ENCODE data around the gene CSK.
"Not testable (repeated sequence)": the region's sequence is repeated elsewhere in the genome, so short reads cannot be mapped to it uniquely, and the experiment has no call there.

The CSK gene

DNA sequence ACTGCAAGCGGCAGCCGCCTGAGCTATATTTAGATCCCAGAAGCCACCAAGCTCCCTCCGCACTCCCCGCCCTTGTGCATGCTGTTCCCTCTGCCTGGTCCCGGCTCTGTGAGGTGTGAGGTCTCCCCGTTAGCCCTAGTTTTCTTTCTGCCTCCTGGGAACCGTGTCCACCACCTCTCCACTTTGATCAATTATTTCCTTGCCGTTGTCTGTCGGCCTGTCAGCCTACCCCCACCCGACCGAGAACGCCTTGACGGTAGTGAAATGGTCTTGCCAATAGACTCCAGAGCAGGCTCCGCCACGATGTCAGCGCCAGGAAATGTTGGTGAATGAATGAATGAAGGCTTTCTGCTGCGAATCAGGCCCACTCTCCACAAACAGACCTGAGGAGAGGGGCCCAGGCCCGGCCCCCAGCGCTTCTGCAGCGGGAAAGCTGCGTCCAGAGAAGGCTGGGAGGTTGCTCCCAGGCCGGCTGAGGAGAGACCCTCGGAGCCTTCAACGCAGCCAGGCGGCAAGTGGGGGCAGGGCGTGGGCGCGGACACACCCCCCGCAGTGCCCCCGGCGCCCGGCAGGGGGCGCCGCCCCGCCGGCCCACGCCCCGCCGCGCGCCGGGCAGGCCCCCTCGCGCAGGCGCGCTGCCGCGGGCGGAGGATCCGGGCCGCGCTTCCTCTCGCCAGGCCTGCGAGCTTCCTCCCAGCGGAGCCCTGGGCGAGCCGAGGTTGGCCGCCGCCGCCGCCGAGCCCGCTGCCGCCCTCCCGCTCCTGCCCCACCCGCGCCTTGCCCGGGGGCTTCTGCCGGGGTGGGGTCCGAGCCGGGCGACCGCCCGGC lies at the start of gene CSK:
Gene CSK (plus strand): TSS at position 650 of the 828 bp plus-strand sequence. CDS start 16,218 bp downstream, outside the sequence.
- no peak for DNase-seq (ENCODE audit: low read depth)

DNA sequence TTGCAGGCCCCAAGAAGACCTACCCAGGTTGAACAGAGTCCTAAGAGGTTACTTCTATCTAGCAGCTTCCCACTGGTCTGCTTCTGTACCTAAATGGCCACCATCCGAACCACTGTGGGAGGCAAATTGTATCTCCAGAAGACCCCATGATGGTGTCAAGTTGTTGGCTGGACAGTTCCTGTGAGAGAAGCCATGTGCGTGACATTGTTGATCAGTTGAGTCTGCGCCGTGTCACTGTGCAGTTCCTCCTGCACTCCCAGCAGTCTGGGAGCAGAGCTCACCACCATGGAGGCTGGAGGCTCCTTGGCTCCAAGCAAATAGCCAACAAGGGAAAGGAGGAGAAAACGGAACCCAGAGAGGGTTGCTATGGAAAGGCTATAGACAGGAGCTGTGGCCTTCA lies 49.0 kb upstream of the CSK start:
- no peak for DNase-seq (ENCODE audit: low read depth)

DNA sequence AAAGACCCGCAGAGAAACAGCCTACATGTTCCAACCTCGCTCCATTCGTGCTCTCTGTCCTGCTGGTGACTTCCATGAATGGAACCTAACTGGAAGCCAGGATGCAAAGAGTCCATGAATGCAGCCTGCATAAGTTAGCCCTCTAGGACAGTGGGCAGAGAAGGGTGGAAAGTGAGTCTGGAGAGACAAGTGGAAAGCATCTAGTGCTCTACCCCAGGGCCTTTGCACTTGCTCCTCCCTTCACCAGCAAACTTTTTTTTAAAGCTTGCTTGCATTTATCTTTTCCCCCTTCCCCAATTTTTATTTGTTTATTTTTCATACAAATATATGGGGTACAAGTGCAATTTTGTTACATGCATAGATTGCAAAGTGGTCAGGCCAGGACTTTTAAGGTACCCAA lies 48.6 kb upstream of the CSK start:
- no peak for DNase-seq (ENCODE audit: low read depth)

DNA sequence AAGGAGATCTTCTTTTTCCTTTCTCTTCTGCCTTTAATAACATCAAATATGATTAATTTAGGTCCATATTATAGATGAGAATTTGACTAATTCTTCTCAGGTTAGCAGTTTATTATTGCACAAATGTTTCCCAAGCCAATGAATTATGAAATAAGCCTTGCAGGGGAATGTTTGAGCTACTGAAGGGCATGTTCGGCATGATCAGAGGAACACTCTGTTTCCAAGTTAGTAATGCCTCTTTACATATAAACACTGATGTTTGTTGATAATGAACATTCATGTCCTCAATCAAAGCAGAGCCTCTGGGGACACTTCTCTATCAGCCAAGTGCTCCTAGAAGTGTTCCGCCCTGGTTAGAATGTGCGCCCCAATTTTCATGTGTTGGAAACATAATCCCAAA lies 46.6 kb upstream of the CSK start:
- DNase-seq (ENCODE audit: low read depth) = no peak

DNA sequence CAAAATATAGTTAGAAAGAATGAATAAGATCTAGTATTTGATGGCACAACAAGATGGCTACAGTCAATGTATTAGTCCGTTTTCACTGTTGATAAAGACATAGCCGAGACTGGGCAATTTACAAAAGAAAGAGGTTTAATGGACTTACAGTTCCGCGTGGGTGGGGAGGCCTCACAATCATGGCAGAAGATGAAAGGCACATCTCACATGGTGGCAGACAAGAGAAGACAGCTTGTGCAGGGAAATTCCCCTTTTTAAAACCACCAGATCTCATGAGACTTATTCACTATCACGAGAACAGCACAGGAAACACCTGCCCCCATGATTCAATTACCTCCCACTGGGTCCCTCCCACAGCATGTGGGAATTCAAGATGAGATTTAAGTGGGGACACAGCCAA lies 43.6 kb upstream of the CSK start:
- DNase-seq (ENCODE audit: low read depth) = not testable (repeated sequence)

DNA sequence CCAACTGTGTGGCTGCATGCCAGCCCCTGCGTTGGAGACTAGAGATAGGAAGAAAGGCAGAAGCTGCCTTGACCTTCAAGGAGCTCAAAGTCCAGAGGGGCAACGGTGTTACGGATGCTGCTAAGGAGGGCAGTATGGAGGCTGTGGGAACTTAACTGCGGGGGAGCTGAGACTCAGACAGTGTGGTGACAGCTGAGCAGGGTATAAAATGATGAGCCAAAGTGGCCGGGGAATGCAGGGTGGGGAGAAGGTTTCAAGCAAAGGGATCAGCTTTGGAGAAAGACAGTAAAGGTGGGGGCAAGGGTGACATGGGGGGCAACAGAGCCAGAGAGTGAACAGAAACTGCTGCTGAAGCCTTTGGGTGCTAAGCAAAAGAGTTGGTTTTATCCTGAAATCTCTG lies 39.5 kb upstream of the CSK start:
- no peak for DNase-seq (ENCODE audit: low read depth)

DNA sequence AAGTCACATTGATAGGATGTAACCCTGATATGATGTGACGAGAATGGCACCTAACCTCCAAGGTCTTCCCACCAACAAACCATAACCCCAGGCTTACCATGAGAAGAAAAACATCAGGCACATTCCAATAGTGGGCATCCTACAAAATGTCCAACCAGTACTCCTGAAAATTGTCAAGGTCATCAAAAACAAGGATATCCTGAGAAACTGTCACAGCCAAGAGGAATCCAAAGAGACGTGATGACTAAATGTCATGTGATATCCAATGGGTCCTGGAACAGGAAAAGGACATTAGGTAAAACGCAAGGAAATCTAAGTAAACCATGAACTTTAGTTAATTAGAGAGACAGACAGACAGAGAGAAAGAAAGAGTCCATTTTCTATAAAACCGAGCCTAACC lies 35.5 kb upstream of the CSK start:
- no peak for DNase-seq (ENCODE audit: low read depth)

DNA sequence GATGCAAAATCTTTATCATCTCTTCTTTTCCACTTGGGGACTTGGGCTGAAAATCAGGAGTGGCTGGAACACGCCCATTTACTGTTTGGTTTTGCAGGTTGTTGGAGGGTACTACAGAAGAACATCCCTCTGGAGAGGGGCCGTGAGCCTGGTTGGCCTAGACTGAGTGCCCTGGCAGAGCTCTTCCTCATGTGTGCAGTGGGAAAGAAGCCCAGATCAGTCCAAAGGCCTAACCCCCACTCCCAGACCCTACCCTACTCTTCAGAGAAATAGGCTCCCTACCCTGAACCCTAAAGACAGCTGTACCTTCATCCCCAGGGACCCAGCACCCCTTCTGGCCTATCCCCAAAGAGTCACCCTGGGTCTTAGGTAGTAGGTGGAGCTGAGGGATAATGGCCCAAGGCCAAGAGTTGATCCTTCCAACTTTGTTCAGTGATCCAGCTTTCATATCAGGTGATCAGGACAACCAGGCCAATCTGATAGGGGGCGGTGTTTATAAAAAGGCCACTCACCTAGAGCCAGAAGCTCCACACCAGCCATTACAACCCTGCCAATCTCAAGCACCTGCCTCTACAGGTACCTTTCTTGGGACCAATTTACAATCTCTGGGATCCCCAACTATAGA lies 33.4 kb upstream of the CSK start, which contains the start of gene CYP1A2:
Gene CYP1A2 (plus strand): TSS at position 524 of the 625 bp plus-strand sequence. CDS start 894 bp downstream, outside the sequence.
- no peak for DNase-seq (ENCODE audit: low read depth)

DNA sequence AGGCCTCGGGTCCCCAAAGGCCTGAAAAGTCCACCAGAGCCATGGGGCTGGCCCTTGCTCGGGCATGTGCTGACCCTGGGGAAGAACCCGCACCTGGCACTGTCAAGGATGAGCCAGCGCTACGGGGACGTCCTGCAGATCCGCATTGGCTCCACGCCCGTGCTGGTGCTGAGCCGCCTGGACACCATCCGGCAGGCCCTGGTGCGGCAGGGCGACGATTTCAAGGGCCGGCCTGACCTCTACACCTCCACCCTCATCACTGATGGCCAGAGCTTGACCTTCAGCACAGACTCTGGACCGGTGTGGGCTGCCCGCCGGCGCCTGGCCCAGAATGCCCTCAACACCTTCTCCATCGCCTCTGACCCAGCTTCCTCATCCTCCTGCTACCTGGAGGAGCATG lies 32.0 kb upstream of the CSK start:
- no peak for DNase-seq (ENCODE audit: low read depth)

DNA sequence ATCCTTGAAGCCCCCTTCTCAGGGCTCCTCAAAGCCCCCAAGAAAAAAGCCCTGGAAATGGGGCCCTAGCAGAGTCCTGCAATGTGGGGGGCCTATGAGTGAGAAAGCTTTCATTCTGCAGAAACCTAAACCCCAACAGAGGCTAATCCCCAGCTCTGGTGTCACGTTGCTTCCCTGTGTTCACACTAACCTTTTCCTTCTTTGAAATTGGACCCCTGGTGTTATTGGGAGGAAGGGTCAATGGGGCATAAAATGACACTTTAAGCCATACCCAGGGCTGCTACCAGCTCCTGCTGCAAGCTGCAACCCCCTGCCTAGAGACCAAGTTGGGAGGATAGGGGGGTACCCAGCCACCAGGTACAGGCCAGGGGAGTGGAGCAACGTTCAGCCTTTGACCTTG lies 31.1 kb upstream of the CSK start:
- DNase-seq (ENCODE audit: low read depth) = no peak

DNA sequence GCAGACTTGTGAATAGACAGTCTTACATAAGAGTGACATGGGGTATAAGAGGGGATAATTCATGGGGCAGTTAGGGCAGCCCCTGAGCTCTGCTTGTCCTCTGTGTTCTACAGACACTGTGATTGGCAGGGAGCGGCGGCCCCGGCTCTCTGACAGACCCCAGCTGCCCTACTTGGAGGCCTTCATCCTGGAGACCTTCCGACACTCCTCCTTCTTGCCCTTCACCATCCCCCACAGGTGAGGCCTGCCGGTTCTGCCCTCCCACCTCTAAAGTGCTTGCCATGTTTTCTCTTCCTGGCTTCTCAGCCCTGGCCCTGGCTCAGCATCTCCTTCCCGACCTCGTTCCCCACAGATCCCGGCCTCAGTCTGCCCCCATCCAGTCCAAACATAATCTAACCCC lies 29.9 kb upstream of the CSK start:
- DNase-seq (ENCODE audit: low read depth) = no peak

DNA sequence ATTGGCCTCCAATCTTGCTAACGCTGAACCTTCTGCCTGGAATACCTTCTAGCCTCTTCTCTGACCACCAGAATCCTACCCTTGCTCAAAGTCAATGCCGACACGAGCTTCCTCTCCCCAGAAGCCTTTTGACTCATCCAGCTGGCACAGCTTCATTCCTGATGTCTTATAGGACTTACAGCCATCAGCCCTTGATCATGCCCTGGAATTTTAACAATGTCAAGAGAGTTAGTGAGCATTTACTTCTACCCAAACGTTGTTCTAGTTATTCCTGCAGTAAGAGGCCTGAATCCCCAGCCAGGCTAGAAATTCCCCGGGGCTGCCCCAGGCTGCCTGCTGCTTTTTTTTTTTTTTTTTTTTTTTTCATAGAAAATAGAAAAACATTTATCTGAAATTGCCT lies 29.3 kb upstream of the CSK start:
- no peak for DNase-seq (ENCODE audit: low read depth)

DNA sequence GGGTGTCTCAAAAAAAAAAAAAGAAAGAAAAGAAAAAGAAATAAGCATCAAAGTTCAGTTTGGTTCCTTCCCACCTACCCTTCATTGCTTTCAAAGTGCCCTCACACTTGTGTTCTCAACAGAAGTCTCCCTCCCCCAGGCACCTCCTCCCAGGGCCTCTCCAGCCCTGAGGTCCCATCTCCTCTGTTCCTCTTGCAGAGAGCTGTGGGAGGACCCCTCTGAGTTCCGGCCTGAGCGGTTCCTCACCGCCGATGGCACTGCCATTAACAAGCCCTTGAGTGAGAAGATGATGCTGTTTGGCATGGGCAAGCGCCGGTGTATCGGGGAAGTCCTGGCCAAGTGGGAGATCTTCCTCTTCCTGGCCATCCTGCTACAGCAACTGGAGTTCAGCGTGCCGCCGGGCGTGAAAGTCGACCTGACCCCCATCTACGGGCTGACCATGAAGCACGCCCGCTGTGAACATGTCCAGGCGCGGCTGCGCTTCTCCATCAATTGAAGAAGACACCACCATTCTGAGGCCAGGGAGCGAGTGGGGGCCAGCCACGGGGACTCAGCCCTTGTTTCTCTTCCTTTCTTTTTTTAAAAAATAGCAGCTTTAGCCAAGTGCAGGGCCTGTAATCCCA lies 27.2 kb upstream of the CSK start:
- no peak for DNase-seq (ENCODE audit: low read depth)

DNA sequence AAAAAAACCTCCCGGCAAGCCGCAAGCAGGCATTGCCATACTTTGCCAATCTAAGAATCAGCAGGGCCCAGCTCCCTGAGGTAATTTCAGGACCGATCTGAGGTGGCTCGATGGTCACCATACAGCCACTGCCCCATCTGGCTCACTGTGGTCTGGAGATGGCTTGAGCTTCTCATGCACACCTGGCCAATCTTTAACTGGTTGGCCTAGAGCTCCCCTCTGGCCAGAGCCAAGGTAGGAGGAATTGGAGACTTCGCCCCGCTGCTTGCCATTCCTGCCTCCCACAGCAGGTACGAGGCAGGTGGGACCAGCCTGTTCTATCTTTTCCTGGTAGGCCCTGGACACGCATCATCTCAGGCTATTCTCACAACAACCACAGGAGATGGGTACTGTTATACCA lies 23.1 kb upstream of the CSK start:
- DNase-seq (ENCODE audit: low read depth) = no peak

DNA sequence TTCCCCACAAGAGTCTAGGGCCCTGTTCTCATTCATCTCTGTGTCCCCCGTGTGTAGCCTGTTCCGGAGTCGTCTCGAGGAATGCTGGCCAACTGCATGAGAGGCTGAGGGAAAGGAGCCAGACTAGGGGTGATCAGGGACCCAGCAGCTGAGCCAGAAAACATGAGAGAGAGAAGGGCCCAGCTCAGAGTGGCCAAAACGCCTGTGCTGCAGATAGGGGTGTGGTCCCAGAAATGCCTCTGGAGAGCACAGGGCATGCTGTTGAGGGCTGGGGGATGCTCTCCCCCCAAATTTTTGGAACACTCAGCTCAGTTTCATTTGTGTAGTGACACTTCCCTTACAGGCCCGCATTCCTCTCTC lies 19.1 kb upstream of the CSK start:
- no peak for DNase-seq (ENCODE audit: low read depth)

DNA sequence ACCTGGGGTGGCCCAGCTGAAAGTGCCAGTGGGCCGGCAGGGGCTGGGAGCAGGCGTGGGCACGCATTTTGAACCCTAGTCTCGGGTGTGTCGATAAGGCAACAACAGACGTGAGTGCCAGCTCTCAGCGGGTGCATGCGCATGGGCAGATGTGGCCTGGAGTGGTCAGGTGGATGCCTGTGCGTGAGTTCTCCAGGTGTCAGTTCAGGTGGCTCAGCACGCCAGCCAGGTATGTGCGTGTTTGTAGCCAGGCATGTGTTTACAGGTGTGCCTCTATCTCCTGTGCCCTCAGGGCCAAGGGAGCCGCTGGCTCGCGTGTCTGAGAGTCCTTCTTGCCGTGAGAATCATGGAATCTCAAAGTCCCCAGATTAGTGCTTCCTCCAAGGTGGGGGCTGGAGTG lies 18.5 kb upstream of the CSK start:
- no peak for DNase-seq (ENCODE audit: low read depth)

DNA sequence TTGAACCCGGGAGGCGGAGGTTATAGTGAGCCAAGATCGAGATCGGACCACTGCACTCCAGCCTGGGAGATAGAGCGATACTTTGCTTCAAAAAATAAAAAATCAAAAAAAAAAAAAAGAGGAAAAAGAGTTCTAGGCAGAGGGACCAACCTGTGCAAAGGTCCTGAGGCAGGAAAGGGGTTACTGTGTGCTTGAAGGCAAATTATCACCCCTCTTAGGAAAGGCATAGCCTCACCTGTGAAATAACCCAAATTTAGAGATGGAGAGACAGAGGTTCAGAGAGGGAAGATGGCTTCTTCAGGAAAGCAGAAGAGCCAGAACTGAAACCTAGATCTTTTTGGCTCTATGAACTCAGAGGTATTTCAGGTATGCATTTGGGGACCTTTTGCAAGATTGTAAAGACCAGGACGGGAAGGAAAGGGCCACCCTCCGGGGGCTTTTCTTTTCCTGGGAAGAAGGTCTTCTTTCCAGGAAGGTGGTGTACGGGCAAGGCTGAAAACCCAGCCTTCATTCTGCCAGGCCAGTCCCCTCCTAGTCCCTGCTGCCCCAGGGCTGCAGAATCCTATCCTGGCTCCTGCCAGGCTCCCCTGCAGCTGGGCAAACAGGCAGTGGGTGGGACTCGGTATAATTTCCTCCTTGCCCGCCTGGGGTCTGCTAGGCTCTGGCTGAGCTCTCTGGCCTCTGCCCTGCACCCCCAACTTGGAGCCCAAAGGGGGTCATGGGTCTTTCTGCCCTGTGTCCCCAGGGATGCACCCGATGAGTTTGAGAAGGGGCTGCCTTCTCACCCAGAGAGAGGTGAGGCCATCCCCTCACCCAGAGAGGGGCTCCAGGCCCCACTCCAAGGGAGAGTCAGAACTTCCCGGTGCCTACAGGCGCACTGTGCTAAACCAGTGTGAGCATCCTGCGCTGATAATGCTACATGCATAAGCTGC lies 14.4 kb upstream of the CSK start:
- no peak for DNase-seq (ENCODE audit: low read depth)

DNA sequence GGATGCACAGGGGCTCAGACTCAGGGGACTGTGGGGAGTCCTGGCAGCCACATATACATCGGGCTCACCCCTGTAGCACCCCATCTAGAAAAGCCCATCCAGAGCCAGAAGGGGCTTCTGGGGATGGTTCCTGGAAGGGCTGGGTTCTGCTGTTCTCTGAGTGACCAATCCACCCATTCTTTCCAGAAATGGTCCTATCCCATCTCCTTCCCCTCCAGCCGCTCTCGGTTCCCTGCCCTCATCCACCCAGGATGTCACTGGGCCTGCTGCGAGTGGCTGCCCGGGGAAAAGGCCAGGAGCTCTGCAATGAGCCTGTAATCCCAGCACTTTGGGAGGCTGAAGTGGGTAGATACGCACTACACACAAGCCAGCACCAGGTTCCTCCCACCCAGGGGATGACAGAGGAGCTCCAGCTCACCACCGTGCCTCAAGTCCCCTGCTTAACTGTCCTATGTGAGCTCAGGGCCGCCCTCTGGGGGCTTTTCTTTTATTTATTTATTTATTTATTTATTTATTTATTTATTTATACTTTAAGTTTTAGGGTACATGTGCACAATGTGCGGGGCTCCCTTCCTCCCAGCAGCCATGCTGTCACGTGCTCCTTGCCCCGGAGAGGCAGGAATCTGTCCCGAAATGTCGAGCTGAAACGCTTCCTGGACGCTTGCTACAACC lies 13.6 kb upstream of the CSK start:
- DNase-seq (ENCODE audit: low read depth) = no peak

DNA sequence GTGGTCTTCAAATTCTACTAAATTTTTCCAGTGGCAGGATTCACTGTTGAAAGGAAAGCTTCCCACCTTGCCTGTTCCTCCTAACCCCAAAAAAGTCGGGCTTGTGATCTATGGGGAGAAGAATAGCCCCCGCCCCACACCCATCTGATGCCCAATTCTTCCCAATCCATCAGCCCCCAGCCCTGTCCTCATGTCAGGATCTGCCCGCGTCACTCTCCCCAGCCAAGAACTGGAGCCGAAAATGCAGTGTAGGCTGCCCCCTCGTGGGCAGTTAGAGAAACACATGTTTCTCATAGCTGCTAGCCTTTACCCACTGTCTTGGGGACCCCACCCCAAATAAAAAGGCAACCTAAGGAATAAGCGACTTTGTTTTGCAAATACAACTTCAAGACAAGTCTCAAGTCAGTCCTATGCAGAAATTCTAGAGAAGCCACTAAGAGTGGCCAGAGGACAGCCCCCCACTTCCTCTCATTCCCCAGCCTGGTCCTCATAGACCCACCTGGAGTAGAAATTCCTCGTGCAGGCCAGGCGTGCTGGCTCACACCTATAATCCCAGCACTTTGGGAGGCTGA lies 13.0 kb upstream of the CSK start:
- DNase-seq (ENCODE audit: low read depth) = no peak

DNA sequence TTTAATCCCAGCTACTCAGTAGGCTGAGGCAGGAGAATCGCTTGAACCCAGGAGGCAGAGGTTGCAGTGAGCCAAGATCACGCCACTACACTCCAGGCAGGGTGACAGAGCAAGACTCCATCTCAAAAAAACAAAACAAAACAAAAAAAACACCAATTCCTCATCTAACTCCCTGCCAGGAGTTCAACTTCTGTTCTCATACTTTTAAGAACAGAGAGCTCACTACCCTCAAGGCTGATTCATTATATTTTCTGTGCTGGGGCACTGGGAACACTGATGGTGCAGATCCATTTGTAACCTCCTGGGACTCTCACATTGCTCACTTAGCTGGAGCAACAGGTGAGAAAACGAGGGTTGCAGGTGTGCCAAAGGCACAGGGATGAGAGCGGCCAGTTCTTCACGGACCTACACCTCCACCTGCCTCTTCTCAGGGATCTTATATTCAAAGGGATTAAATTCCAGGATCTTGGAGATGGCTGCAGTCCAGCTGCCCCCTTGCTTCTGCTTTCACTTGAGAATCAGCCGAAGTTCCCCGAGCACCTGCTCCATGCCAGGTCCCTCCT lies 12.3 kb upstream of the CSK start:
- no peak for DNase-seq (ENCODE audit: low read depth)
